ENCODE results near the gene RPRML. TPM values are rescaled to one million over a fixed set of nuclear protein-coding genes. Genes with fewer than 3 reads are reported as not detected.

Gene RPRML
- total RNA-seq, 4 donors from 2014 or later, result 0.49 TPM; not detected in 3

GRCh38 chr17:46928467-46929261 is 50.4 kb downstream of the RPRML start:
- Histone ChIP-seq H3K9me3 (no peaks in the 10 kb centered on the region), H3K4me3 (no peak overlapping the region), H3K27ac (no peak overlapping the region), H3K4me1 (peaks cover 25 to 38% of the 10 kb centered on the region in 2 donors), H3K36me3 (peaks cover 1 to 37% of the 10 kb centered on the region in 2 donors), H3K27me3 (no peaks in the 10 kb centered on the region)
- DNase-seq, result no peak
- in situ Hi-C loops (cut with MboI; ENCODE audit: low sequenced_read_pairs in 4 of 4) (loop anchor here in 1 of 4 donors (25.0 kb wide), 1 partner anchor 209 kb away; no protein-coding TSS in a partner anchor), intact Hi-C loops (cut with DNase I; ENCODE audit: low total_unique reads) (no loop called here)
- no peak for ATAC-seq
- TF ChIP-seq CTCF (IDR thresholded peaks at IDR 0.05 in 4 of 5, conservative IDR thresholded peaks at IDR 0.05 in 1 of 5) (no peak), POLR2A (IDR thresholded peaks at IDR 0.05) (no peak)

Small RNA genes lying within 50 kb of the gene (microRNA-seq; reads per million reads assigned to microRNA genes)
- 0 reads per million in 2 donors for gene MIR5089 (ENCODE audit: borderline replicate concordance in 2 of 2)

Other genes starting within 250 kb of the RPRML start
- gene WNT3, start 160.6 kb downstream of the RPRML start, total RNA-seq, result under 1 TPM in 1 of 4 donors, not detected in 3; 0.19 TPM
- gene WNT9B, start 127.7 kb downstream of the RPRML start, total RNA-seq, result under 1 TPM in 1 of 4 donors, not detected in 3; 0.40 TPM
- gene GOSR2, start 56.1 kb downstream of the RPRML start, total RNA-seq, result 10 to 100 TPM; 25.3 to 32.9 (median 31.6) TPM
- 10 to 100 TPM; 26.5 to 65.9 (median 49.4) TPM for gene CDC27, start 210.0 kb upstream of the RPRML start, total RNA-seq
- gene MYL4, start 230.1 kb upstream of the RPRML start, total RNA-seq, result under 1 TPM in 1 of 4 donors, not detected in 3; 0.97 TPM